Measurements from ENCODE around the gene KCNH3. TPM values are rescaled to one million over a fixed set of nuclear protein-coding genes. Genes with fewer than 3 reads are reported as not detected.

Gene KCNH3
- total and polyA plus RNA-seq, 10 of the 15 experiments (the other 5 are each of a cell fraction or from before 2014, with no cell fraction given) = 0.03 to 0.45 (median 0.08) TPM; not detected in 5

DNA sequence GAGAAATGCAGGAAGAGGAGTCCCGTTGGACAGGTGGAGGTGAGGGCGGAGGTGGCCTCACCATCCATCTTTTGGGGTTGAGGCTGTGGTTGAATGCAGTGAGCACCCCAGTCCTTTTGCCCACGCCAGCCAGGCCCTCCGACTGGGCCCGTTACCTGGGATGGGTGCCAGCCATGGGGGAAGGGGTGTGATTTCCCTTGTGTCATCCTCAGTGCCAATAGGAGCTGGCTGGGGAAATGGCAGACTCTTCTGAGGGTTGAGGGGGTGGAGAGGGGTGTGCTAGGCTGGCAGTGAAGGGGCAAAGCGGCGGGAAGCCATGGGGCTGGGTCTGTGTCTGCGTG, 9.6 kb downstream of the KCNH3 start:
- Histone ChIP-seq H4K20me1 (ENCODE audit: control insufficient read depth, insufficient read depth) (no peaks in the 10 kb centered on the region), H3K79me2 (ENCODE audit: control insufficient read depth, insufficient read depth, low read length) (no peaks in the 10 kb centered on the region), H3K27ac (ENCODE audit: control insufficient read depth, insufficient read depth) (no peak overlapping the region), H3K9ac (ENCODE audit: control insufficient read depth, insufficient read depth, low read length) (no peak overlapping the region), H3K36me3 (ENCODE audit: control insufficient read depth in 2 of 2, insufficient read depth in 2 of 2, low read length in 1 of 2) (no peaks in the 10 kb centered on the region), H3K9me3 (replicated peaks; ENCODE audit: control insufficient read depth, insufficient read depth, low read length) (no peaks in the 10 kb centered on the region), H3K4me1 (ENCODE audit: control insufficient read depth, insufficient read depth, low read length) (no peaks in the 10 kb centered on the region), H2AFZ (ENCODE audit: control insufficient read depth, low read depth, low read length) (no peak overlapping the region), H3K4me2 (ENCODE audit: control insufficient read depth, insufficient read depth) (peak overlapping the region; percentile 30; the same call in 1 of the 2 replicates), H3K27me3 (replicated peaks in 1 of 2; ENCODE audit: control insufficient read depth in 2 of 2, insufficient read depth in 2 of 2, low read length in 1 of 2) (peaks cover 0 to 12% of the 10 kb centered on the region in 2 experiments; a peak in 3 of 4 replicates), H3K4me3 (no peak overlapping the region)
- TF ChIP-seq ELK1 (IDR thresholded peaks at IDR 0.05; ENCODE audit: low read depth, low read length) (no peak), RAD51 (IDR thresholded peaks at IDR 0.05) (no peak), CBX5 (IDR thresholded peaks at IDR 0.05; ENCODE audit: low read depth) (no peak), SIN3A (IDR thresholded peaks at IDR 0.05; ENCODE audit: low read depth, low read length) (no peak), CBX3 (IDR thresholded peaks at IDR 0.05; ENCODE audit: borderline replicate concordance, low read depth) (no peak), EED (IDR thresholded peaks at IDR 0.05; ENCODE audit: low read depth) (no peak)
- TF ChIP-seq, protein P1, sequence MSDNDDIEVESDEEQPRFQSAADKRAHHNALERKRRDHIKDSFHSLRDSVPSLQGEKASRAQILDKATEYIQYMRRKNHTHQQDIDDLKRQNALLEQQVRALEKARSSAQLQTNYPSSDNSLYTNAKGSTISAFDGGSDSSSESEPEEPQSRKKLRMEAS (IDR thresholded peaks at IDR 0.05; ENCODE audit: low read depth, low read length) = no peak
- TF ChIP-seq, protein P2, sequence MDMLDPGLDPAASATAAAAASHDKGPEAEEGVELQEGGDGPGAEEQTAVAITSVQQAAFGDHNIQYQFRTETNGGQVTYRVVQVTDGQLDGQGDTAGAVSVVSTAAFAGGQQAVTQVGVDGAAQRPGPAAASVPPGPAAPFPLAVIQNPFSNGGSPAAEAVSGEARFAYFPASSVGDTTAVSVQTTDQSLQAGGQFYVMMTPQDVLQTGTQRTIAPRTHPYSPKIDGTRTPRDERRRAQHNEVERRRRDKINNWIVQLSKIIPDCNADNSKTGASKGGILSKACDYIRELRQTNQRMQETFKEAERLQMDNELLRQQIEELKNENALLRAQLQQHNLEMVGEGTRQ (IDR thresholded peaks at IDR 0.05; ENCODE audit: borderline replicate concordance, low read depth, low read length) = no peak
- ChIA-PET SMC1A (ENCODE audit: uncharacterized antibody, unreplicated experiment) (no interaction called here), RAD21 (ENCODE audit: unreplicated experiment) (interaction anchor here (1.9 kb wide), 1 partner anchor 190 kb away, joined by 6 read pairs; no protein-coding TSS in a partner anchor), POLR2A (no interaction called here), CTCF (no interaction called here)
- DNase-seq (ENCODE audit: low read depth, low spot score) = no peak
- BruUV-seq (replicated peaks) = no TSS peak
- ATAC-seq = no peak; the same call in 2 of the 3 replicates
- 70% methylated on average over 6 of the region's 8 CpGs for WGBS (ENCODE audit: insufficient coverage, insufficient replicate concordance, low lambda C conversion rate, missing lambda C conversion rate)
- no peak for FAIRE-seq
- intact Hi-C loops (cut with micrococcal nuclease; ENCODE audit: unreplicated experiment) = no loop called here
- in situ Hi-C loops (cut with MboI) = no loop called here
